Posterior vena cava (tissue), 2 donors: Measurements from ENCODE around the gene SYNGR3. TPM values are rescaled to one million over a fixed set of nuclear protein-coding genes. Genes with fewer than 3 reads are reported as not detected.

ENCODE experiments used
- DNase-seq: peaks from one replicate; pipeline ENCODE4 v3.0.0-alpha.2; 2020; ENCODE audit warnings: low spot score
- intact Hi-C, 2 donors: fragments of 100-400 bp; cut with DNase I; formaldehyde crosslinking; loops; one replicate each; pipeline versions ENCODE4 v1.14.1 to v1.14.2; 2022 to 2023
- total RNA-seq, 2 donors: library from RNA; stranded (reverse); fragmentation: NEBNext Ultra II Directional; extraction: Animal tissue kit (Norgen Biotek cat#: 25700); gene quantifications; one replicate each; pipeline ENCODE4 v1.2.1, GENCODE V29; 2021
- donor health status: DM: yes; HTN: yes; CAD: no.
- donor health status: DM: yes; HTN: yes; CAD: no.

Gene SYNGR3
- total RNA-seq, 2 donors from 2014 or later: 0.33 to 0.83 TPM

DNA sequence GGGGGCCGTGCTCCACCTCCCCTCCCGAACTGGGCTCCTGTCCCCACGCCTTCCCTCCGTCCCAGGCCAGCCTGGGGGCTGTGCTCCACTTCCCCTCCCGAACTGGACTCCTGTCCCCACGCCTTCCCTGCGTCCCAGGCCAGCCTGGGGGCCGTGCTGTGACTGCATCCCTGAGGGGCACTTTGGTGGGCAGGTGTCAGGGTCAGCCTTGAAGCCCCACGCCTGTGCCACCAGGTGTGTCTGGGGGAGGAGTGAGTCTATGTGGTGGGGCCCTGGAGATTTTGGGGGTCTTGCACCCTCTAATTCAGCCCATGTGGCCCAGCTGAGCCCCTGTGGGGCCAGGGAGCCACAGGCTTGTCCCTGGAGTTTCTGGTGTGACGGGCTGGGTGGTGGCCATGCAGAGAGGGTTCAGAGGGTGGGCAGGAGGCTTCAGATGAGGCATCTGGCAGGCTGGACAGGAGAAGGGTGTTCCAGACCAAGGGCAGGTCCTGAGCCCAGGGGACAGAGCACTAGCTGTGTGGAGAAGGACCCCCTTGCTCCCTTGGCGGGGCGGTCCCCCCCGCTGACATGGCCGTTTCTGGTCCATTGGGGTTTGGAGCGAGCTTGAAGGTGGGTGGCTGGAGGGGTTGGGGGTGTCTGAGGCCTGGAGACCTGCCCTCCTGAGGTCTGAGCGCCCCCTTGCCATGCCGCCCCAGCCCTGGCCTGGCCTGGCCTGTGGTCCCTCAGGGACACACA, 45.1 kb downstream of the SYNGR3 start:
- no peak for DNase-seq
- intact Hi-C loops: loop anchor here in 1 of 2 donors (10.0 kb wide), 1 partner anchor 60 kb away; no protein-coding TSS in a partner anchor

DNA sequence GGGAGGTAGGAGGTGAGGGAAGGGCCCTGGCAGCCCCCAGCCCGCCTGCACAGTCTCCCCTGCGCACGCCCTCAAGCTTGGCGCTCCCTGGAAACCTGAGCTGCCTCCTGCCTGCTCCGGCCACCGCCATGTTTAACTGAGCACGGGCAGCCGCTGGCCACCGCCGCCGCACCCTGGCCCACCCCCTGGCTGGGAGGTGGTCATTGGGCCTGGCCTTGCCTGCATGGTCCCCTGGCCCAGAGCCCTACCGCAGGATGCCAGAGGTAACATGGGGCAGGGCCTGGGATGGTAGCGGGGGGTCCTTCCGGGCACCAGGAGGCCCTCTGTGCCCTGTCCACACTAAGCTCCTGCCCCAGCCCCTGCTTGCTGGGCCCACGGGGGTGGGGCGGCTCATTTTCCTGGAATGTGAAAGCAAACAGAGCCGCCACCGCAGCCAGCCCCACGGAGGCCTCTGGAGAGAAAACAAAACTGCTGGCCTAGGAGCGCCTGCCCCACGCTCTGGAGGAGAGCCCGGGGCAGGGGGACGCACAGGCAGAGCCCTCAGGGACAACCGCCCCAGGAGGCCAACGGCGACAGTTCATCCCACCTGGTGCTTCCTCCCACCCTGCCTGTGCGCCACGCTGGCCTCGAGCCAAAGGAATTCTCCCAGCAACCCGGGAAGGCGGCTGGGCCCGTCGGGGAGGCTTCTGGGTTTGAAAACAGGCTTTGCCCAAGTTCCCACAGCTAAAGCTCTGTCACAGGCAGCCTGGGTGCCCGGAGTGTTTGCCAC, 45.8 kb downstream of the SYNGR3 start:
- intact Hi-C loops: loop anchor here in 1 of 2 donors (10.0 kb wide), 1 partner anchor 59 kb away; no protein-coding TSS in a partner anchor
- DNase-seq: peak; percentile 89

DNA sequence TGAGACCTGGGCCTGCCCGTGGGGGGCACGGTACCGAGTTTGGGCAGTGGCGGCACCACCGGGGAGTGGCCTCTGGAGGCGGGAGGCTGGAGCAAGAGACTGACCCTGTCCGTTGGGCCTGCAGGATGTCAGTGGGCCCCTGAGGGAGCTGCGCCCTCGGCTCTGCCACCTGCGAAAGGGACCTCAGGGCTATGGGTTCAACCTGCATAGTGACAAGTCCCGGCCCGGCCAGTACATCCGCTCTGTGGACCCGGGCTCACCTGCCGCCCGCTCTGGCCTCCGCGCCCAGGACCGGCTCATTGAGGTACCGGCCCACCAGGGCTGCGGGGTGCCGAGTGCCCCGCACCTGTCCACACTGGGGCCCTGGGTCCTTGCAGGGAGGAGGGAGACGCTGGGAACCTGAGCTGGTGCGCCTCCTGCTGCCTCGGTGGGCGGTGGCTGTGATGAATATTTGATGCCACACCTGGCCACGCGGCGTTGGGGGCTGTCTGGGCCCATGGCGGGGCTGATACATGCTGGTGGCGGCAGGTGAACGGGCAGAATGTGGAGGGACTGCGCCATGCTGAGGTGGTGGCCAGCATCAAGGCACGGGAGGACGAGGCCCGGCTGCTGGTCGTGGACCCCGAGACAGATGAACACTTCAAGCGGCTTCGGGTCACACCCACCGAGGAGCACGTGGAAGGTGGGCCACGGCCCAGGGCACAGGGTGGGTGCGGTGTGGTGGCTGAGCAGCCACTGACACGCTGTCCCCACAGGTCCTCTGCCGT, 46.6 kb downstream of the SYNGR3 start:
- intact Hi-C loops: loop anchor here in 1 of 2 donors (10.0 kb wide), 1 partner anchor 58 kb away; no protein-coding TSS in a partner anchor
- no peak for DNase-seq

DNA sequence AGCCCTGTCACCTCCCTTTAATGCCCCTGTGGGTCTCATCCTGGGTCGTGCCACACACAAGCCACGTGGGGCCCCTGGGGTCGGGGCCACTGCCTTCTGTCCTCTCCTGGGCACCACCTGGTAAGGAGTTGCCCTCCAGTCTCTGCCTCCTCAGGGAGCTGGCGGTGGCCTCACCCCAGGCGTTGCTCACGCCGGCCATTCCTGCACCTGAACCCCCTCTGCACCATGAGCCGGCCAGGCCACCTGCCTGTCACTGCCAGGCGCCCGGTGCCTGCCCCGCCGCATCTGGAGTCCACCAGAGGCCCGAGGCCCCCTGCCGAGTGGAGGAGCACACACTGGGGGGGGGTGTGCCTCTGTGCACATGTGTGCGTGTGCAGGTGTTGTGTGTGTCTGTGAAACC, 47.3 kb downstream of the SYNGR3 start:
- no peak for DNase-seq
- intact Hi-C loops: loop anchor here in 1 of 2 donors (10.0 kb wide), 1 partner anchor 58 kb away; no protein-coding TSS in a partner anchor

DNA sequence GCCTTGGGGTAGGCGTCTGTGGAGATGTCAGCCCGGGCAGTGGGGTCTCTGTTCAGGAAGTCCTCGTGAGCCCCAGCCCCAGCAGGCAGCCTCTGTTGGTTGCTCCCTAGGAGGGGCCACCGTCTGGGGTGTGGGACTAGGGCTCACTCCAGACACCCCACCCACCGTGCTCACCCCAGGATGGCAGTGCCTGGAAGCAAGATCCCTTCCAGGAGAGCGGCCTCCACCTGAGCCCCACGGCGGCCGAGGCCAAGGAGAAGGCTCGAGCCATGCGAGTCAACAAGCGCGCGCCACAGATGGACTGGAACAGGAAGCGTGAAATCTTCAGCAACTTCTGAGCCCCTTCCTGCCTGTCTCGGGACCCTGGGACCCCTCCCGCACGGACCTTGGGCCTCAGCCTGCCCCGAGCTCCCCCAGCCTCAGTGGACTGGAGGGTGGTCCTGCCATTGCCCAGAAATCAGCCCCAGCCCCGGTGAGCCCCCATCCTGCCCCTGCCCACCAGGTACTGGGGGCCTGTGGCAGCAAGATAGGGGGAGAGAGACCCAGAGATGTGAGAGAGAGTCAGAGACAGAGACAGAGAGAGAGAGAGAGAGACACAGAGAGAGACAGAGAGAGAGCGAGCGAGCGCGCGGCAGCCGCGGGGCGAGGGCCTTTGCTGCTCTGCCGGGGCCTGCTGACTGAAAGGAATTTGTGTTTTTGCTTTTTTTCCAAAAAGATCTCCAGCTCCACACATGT, 48.0 kb downstream of the SYNGR3 start:
- DNase-seq: no peak
- intact Hi-C loops: loop anchor here in 1 of 2 donors (10.0 kb wide), 1 partner anchor 57 kb away; no protein-coding TSS in a partner anchor

DNA sequence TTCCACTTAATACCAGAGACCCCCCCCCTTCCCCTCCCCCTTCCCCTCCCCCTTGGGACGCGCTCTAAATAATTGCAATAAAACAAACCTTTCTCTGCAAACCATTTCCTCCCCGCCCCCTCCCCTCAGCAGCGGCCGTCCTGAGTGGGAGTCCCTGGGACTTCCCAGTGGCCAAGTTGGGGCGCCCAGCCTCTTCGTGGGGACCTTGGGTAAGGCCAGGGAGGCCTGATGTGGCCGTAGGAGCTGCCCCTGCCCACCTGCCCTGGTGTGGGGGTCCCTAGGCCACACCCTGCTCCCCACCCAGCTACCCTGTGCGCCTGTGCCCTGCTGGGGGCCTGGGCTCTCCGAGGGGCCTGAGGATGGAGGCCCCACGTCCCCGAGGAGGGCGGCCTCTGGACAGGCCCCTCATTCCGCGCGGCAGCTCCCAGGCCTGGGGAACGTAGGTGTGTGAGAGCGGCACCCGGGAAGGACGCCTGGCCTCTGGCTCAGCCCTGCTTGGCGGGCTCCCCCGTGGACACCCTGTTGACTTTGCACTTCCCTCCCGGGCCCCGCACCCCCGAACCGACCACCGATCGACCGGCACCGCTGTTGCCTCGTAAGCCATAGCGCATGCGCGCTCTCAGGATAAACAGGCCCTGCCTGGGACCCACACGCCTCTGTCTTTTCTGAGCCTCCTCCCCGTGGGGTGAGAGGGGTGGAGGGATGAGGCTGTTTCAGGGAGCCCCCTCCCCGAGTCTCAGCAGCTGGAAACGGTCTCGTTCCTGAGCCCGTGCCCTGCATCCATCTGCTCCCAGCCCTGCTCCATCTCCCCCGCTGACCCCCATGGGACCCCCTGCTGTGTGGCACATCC, 48.8 kb downstream of the SYNGR3 start:
- intact Hi-C loops: loop anchor here in 1 of 2 donors (10.0 kb wide), 1 partner anchor 56 kb away; no protein-coding TSS in a partner anchor
- DNase-seq: no peak

DNA sequence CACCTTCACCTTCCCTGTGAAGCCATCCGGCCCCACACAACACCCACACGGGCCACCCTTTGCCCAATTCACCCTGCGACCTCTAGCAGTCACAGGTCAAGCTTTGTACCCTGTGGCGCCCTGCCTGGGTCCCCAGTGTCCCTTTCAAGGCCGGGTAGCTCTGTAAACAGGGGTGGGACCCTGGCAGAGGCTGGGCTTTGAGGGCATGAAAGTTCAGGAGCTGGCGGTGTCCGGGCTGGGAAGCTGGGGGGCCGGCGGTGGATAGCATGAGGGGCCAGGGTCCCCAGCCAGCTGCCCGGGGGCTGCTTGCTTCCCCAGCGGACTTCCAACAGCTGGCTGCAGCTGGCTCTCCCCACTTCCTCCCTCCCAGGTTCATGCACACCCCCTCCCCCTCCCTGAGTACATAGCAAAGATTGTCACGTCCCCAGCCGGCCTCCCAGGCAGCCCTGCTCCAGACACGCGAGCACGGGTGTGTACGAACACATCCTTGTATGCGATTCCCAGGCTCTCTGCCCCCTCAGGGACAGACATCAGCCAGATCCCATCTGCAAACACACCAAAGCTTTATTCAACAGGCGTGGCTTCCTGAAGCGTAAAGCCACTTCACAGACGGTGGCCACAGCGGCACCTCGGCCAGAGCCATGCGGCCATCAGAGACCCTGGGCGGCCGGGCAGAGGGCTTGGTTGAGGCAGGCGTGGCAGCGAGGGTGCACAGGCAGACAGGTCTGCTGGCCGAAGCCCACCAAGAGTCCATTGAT, 49.7 kb downstream of the SYNGR3 start:
- intact Hi-C loops: loop anchor here in 1 of 2 donors (10.0 kb wide), 1 partner anchor 55 kb away; no protein-coding TSS in a partner anchor
- DNase-seq: no peak

DNA sequence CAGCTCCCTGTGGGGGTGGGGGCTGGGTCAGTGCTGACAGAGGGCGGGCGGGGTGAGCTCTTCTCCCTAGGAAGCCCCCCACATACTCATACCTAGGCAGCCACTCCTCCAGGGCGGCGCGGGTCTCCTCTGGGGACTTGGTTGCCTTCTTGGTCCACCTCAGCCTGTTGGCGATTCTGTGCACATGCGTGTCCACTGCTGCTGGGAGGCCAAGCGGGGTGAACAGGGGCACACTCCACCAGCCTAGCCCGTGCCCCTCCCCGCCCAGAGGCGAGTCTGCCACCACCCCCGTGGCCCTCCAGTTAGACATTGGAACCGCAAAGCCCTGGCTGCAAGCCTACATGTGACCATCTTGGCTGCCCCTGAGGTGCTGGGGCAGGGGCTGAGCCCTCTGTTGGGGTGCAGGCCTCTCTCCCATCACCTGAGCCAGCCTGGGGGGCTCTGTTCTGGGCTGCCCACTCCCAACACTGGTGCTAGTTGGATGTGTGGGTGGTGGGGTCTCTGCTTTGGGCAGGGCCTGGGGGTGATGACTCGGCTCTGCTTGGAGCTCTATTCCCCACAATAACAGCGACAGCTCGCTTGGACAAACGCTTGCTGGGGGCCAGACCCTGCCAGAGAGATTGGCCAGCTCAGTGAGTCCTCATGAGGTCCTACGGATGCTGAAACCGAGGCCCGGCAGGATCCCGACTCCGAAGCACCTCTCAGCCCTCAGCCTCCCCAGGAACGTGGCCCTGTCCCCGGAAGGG, 50.4 kb downstream of the SYNGR3 start:
- DNase-seq: no peak
- intact Hi-C loops: no loop called here

DNA sequence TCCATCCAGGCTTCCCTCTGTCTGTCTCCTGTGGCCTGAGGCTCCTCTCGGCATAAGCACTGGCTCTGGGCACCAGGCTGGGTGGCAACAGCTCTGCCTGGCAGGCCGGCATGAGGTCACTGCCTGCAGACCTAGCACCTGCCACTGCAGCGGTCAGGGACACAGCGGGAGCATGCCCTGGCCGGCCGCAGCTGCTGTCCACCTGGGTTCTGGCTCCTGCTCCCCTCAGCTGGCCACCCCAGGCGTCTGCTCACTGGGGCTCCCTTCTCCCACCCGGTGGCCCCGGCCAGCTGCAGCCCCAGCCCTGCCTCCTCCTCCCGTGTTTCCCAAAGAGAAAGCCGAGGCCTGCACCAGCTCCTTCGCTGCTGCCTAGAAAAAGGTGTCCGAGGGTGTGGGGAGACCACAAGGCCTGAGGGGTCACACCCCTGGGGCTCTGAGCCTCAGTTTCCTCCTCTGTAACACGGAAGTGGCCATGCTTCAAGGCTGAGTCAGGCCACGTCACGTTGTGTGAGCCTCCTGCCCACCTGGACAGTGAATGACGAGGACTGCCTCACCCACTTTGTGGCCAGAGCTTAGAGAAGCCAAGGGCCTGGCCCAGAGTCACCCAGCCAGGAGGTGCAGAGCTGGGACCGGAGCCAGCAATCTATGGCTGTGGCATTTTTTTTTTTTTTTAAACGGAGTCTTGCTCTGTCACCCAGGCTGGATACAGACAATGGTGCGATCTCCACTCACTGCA, 51.2 kb downstream of the SYNGR3 start:
- intact Hi-C loops: no loop called here
- no peak for DNase-seq

DNA sequence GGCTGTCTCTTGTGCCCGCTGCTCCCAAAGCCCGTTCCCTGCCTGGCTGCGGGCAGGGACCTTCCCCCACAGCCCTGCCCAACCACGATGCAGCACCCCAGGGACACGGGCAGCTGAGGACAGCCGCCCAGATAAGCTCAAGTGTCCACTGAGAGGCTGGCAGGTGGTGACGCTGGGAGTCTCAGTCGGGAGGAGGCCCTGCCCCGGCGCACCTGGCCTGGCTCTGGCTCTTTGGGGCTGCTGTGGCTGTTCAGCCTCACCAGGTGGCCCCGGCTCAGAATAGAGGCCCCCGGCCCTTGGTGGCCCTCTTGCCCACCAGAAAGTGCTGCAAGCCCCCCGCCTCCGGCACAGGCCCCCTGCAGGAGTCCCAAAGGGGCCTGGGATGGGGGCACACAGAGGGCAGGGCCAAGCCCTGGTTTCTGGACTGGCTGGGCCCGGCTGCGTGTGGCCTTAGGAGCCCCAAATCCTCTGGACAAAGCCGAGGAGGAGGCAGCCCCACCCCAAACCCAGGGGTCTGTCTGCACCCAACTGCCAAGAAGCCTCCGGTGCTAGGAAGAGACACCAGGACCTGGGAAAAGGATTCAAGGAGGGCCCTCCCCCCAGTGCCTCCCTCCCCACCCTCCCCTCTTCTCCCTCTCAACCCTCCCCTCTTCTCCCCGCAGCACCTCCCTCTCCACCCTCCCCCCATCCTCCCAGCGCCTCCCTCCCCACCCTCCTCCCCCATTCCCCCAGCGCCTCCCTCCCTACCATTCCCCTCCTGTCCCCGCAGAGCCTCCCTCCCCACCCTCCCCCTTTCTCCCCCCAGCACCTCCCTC, 52.6 kb downstream of the SYNGR3 start:
- DNase-seq: no peak
- intact Hi-C loops: no loop called here

DNA sequence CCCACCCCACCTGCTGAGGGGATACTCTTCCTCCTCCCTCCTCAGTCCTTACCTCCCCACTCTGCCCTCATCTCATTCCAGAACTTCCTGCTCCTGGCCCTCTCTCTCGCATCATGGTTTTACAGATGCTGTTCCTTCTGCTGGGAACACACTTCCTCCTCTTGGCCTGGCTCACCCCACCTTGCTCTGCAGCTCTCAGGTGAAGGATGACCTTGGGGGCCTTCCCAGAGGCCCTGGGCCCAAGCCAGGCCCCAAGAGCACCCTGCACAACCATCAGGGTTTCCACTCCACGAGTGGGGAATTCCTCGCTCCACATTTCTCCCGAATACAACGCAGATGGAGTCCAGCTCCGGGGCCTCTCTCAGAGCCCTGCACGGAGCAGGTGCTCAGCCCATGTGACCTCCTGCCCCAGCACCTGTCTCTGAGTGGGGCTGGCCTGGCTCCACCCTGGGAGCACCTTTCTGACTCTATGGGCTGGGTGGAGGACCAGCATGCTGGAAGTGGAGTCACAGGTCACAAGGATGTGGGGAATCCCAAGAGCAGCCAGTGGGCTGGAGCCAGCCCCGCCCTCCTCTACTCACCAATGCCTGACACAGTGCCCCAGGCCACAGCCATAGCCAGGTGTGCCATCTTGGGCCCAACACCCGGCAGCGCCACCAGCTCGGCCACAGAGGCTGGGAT, 53.4 kb downstream of the SYNGR3 start:
- intact Hi-C loops: no loop called here
- no peak for DNase-seq
